ENCODE results near the gene LRRN2.
A peak's percentile ranks its signal among the peaks of the same experiment; 100 is the strongest.

LRRN2 gene

GRCh38 chr1:204602871-204603542 is 82.5 kb downstream of the LRRN2 start:
- no peak for DNase-seq
- Histone ChIP-seq H3K36me3 (replicated peaks) (no peaks in the 10 kb centered on the region), H3K27ac (no peak overlapping the region), H3K4me3 (ENCODE audit: low read depth, low read length) (no peak overlapping the region), H3K27me3 (replicated peaks) (no peaks in the 10 kb centered on the region)
- TF ChIP-seq CTCF (IDR thresholded peaks at IDR 0.05; ENCODE audit: low read depth, low read length, missing control alignments), result no peak
- in situ Hi-C loops (cut with HindIII; ENCODE audit: low pct_ligation_motif_present, low sequenced_read_pairs), result no loop called here

- in situ Hi-C loops (cut with HindIII; ENCODE audit: low pct_ligation_motif_present, low sequenced_read_pairs), result no loop called here
- no peak for TF ChIP-seq CTCF (IDR thresholded peaks at IDR 0.05; ENCODE audit: low read depth, low read length, missing control alignments)
- H3K27me3 ChIP-seq (replicated peaks), result no peaks in the 10 kb centered on the region
- no peak overlapping the region for H3K4me3 ChIP-seq (ENCODE audit: low read depth, low read length)
- no peak overlapping the region for H3K27ac ChIP-seq
- no peaks in the 10 kb centered on the region for H3K36me3 ChIP-seq (replicated peaks)
- DNase-seq, result no peak
Measured at GRCh38 chr1:204602111-204602579, 83.4 kb downstream of the LRRN2 start.

- in situ Hi-C loops (cut with HindIII; ENCODE audit: low pct_ligation_motif_present, low sequenced_read_pairs), result no loop called here
- H3K4me3 ChIP-seq (ENCODE audit: low read depth, low read length), result no peak overlapping the region
- no peak overlapping the region for H3K27ac ChIP-seq
- no peaks in the 10 kb centered on the region for H3K27me3 ChIP-seq (replicated peaks)
- no peak for DNase-seq
- H3K36me3 ChIP-seq (replicated peaks), result no peaks in the 10 kb centered on the region
- TF ChIP-seq CTCF (IDR thresholded peaks at IDR 0.05; ENCODE audit: low read depth, low read length, missing control alignments), result peak; percentile 26
Measured at GRCh38 chr1:204600968-204601367, 84.6 kb downstream of the LRRN2 start.

- Histone ChIP-seq H3K36me3 (replicated peaks) (no peaks in the 10 kb centered on the region), H3K27ac (no peak overlapping the region), H3K4me3 (ENCODE audit: low read depth, low read length) (no peak overlapping the region), H3K27me3 (replicated peaks) (no peaks in the 10 kb centered on the region)
- no peak for DNase-seq
- in situ Hi-C loops (cut with HindIII; ENCODE audit: low pct_ligation_motif_present, low sequenced_read_pairs), result no loop called here
- no peak for TF ChIP-seq CTCF (IDR thresholded peaks at IDR 0.05; ENCODE audit: low read depth, low read length, missing control alignments)
Measured at GRCh38 chr1:204600203-204600602, 85.3 kb downstream of the LRRN2 start.

- in situ Hi-C loops (cut with HindIII; ENCODE audit: low pct_ligation_motif_present, low sequenced_read_pairs), result no loop called here
- no peak overlapping the region for H3K4me3 ChIP-seq (ENCODE audit: low read depth, low read length)
- H3K36me3 ChIP-seq (replicated peaks), result no peaks in the 10 kb centered on the region
- no peak for TF ChIP-seq CTCF (IDR thresholded peaks at IDR 0.05; ENCODE audit: low read depth, low read length, missing control alignments)
- H3K27me3 ChIP-seq (replicated peaks), result no peaks in the 10 kb centered on the region
- DNase-seq, result no peak
- no peak overlapping the region for H3K27ac ChIP-seq
Measured at GRCh38 chr1:204599596-204599995, 85.9 kb downstream of the LRRN2 start.

GRCh38 chr1:204599098-204599497 is 86.4 kb downstream of the LRRN2 start:
- no peak for DNase-seq
- Histone ChIP-seq H3K4me3 (ENCODE audit: low read depth, low read length) (no peak overlapping the region), H3K27me3 (replicated peaks) (no peaks in the 10 kb centered on the region), H3K27ac (no peak overlapping the region), H3K36me3 (replicated peaks) (no peaks in the 10 kb centered on the region)
- in situ Hi-C loops (cut with HindIII; ENCODE audit: low pct_ligation_motif_present, low sequenced_read_pairs), result no loop called here
- TF ChIP-seq CTCF (IDR thresholded peaks at IDR 0.05; ENCODE audit: low read depth, low read length, missing control alignments), result no peak

All from brain microvascular endothelial cell (primary cell).